Fibroblast of pulmonary artery (primary cell): ENCODE measurements around the gene RPE.

Experiments
- DNase-seq: peaks from one replicate; pipeline ENCODE4 v3.0.0-alpha.2; 2010; ENCODE audit warnings: low read depth
- H3K4me3 ChIP-seq: replicated peaks from 2 replicates; pipeline ENCODE4 v1.5.1; 2011; ENCODE audit warnings: low read depth, mild to moderate bottlenecking, control low read depth, low read length, moderate library complexity
- TF ChIP-seq, protein P1 (sequence below): IDR thresholded peaks from 2 replicates; pipeline ENCODE4 v1.5.1; 2011; ENCODE audit warnings: mild to moderate bottlenecking, control low read depth, low read length, inconsistent platforms; ENCODE audit errors: missing control alignments

Gene RPE

GRCh38 chr2:209969692-209970091, 32.7 kb upstream of the RPE start:
- TF ChIP-seq, protein P1, sequence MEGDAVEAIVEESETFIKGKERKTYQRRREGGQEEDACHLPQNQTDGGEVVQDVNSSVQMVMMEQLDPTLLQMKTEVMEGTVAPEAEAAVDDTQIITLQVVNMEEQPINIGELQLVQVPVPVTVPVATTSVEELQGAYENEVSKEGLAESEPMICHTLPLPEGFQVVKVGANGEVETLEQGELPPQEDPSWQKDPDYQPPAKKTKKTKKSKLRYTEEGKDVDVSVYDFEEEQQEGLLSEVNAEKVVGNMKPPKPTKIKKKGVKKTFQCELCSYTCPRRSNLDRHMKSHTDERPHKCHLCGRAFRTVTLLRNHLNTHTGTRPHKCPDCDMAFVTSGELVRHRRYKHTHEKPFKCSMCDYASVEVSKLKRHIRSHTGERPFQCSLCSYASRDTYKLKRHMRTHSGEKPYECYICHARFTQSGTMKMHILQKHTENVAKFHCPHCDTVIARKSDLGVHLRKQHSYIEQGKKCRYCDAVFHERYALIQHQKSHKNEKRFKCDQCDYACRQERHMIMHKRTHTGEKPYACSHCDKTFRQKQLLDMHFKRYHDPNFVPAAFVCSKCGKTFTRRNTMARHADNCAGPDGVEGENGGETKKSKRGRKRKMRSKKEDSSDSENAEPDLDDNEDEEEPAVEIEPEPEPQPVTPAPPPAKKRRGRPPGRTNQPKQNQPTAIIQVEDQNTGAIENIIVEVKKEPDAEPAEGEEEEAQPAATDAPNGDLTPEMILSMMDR, result no peak
- H3K4me3 ChIP-seq, result no peak overlapping the region
- DNase-seq, result no peak

DNA sequence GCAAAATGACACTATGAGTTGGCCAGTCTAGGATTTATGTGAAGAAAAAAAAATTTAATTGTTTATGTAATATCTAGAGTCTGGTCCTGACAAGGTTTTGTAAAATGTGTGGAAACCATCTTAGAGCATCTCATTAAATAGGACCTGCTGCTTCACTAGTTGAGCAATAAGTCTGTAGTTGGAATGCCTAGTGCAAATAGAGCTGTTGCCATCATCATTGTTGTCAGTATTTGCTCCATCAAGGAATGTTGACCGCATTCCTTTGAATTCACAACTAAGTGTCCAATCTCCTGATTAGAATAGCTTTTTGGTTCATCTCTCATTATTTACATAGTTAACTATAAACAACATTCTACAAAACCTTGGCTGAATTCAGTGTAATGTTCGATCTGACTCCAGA, 32.2 kb upstream of the RPE start:
- TF ChIP-seq, protein P1, result no peak
- H3K4me3 ChIP-seq, result no peak overlapping the region
- no peak for DNase-seq

- no peak overlapping the region for H3K4me3 ChIP-seq
- TF ChIP-seq, protein P1, result no peak
- DNase-seq, result no peak
Measured at GRCh38 chr2:209970711-209971110, 31.7 kb upstream of the RPE start.

DNA sequence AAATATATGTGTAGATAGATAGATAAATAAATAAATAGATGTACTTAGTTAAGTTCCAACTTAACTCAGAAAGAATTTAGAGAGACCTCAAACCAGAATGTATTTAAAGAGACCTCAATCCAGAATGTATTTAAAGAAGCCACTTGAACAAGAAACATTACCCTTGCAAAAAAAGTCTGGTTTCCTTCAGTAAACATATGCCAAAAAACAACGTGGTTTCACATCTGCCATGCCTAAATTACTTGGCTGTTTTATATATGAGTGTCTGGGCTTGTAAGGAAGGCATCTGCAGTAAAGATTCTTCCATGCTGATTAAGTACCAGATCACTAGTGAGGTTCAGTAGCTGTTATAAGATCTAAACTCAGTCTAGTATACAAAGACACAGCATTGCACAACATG, 29.1 kb upstream of the RPE start:
- DNase-seq, result no peak
- TF ChIP-seq, protein P1, result no peak
- H3K4me3 ChIP-seq, result no peak overlapping the region

DNA sequence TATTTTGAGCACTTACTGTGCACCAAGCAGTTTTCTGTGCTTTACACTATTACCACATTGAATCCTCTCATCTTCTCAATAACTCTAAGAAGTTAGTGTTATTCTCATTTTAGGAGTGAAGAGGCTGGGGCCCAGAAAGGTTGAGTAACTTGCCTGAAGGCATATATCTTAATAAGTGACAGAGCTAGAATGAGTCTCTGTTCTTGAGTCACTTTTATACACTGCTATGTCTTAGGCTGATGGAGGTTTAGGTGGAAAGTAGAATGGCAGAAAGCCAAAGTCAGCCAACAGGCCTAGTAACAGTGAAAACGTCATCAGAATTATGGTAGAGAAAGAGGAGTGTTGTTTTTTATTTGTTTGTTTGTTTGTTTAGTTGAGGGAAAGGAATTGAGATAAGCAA, 27.9 kb upstream of the RPE start:
- no peak for DNase-seq
- H3K4me3 ChIP-seq, result no peak overlapping the region
- TF ChIP-seq, protein P1, result no peak

DNA sequence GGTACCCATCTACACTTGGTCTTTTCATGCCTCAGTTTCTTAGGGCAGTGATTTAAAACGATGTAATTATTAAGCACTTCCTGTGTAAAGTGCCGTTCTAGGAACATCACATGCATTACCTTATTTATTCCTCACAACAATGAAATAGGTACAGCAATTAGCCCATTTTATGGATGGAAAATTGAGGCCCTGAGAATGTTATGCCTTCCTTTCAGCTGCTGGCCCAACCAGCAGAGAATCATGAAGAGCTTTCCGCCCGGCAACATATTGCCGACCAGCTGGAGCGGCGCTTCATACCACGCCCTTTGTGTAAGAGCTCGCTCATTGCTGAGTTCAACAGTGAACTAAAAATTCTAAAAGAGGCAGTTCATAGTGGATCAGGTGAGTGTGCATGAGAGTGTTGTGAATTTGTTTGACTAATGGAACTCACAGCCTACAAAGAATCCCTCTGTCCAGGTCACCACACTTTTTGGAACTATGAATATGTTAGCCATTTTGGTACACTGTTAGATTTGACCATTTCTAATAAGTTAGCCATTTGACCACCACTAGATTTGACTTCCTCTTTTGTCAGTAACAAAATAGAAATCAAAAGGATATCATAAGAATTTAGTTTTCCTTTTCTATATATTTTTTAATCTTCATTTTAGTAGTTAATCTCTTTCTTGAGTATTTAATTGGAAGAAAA, 25.6 kb upstream of the RPE start:
- DNase-seq, result no peak
- TF ChIP-seq, protein P1, result no peak
- no peak overlapping the region for H3K4me3 ChIP-seq
